GM23338 (cell line): Measurements from ENCODE around the gene MAZ. TPM values are rescaled to one million over a fixed set of nuclear protein-coding genes. Genes with fewer than 3 reads are reported as not detected.

Experiments used
- ATAC-seq: fragments of 200-7000 bp; cut with Tn5 transposase; 3 replicates; pipeline ENCODE4 v1.9.1; 2020
- DNase-seq: peaks from one replicate; pipeline ENCODE4 v3.0.0-alpha.2; 2015; ENCODE audit warnings: low spot score
- H2AFZ ChIP-seq: fragments of 200-600 bp; sonication (generic); 2 replicates; pipeline ENCODE4 v1.8.0; 2016; ENCODE audit warnings: antibody characterized with exemption, mild to moderate bottlenecking, moderate library complexity
- H3F3A ChIP-seq: fragments of 200-600 bp; sonication (generic); replicated peaks from 2 replicates; pipeline ENCODE4 v1.8.0; 2017; ENCODE audit warnings: antibody characterized with exemption, mixed run types, low read depth
- H3K27ac ChIP-seq: fragments of 200-600 bp; sonication (generic); 2 replicates; pipeline ENCODE4 v1.6.1; 2016; ENCODE audit warnings: low read depth
- H3K27me3 ChIP-seq: fragments of 200-600 bp; sonication (generic); 2 replicates; pipeline ENCODE4 v1.8.0; 2016; ENCODE audit warnings: mild to moderate bottlenecking, mixed run types, moderate library complexity; ENCODE audit not compliant: insufficient read depth
- H3K36me3 ChIP-seq: fragments of 200-600 bp; sonication (generic); 2 replicates; pipeline ENCODE4 v1.8.0; 2016; ENCODE audit warnings: mild to moderate bottlenecking; ENCODE audit not compliant: insufficient read depth
- H3K4me1 ChIP-seq: fragments of 200-600 bp; sonication (generic); 2 replicates; pipeline ENCODE4 v1.8.0; 2016; ENCODE audit warnings: mild to moderate bottlenecking, moderate library complexity; ENCODE audit not compliant: insufficient read depth
- H3K4me2 ChIP-seq: fragments of 200-600 bp; sonication (generic); 2 replicates; pipeline ENCODE4 v1.7.1; 2017; ENCODE audit warnings: mixed run types
- H3K4me3 ChIP-seq: fragments of 200-600 bp; sonication (generic); 2 replicates; pipeline ENCODE4 v1.6.1; 2016; ENCODE audit warnings: mixed run types
- H3K79me2 ChIP-seq: fragments of 200-600 bp; sonication (generic); replicated peaks from 2 replicates; pipeline ENCODE4 v1.8.0; 2017; ENCODE audit warnings: mild to moderate bottlenecking; ENCODE audit not compliant: insufficient read depth
- H3K9me2 ChIP-seq: fragments of 200-600 bp; sonication (generic); 2 replicates; pipeline ENCODE4 v1.8.0; 2017; ENCODE audit not compliant: insufficient read depth
- H4K20me1 ChIP-seq: fragments of 200-600 bp; sonication (generic); replicated peaks from 2 replicates; pipeline ENCODE4 v1.8.0; 2017; ENCODE audit warnings: mild to moderate bottlenecking; ENCODE audit not compliant: insufficient read depth
- H3K27ac Mint-ChIP-seq: 2 replicates; pipeline ENCODE4 v1.8.0; 2020; ENCODE audit warnings: inconsistent platforms, mild to moderate bottlenecking, moderate library complexity, mixed read lengths
- H3K27me3 Mint-ChIP-seq: 3 replicates; pipeline ENCODE4 v1.8.0; 2022; ENCODE audit warnings: low read depth, mild to moderate bottlenecking, moderate library complexity, mixed read lengths, inconsistent platforms; ENCODE audit not compliant: insufficient read depth, poor library complexity
- H3K36me3 Mint-ChIP-seq: 3 replicates; pipeline ENCODE4 v1.8.0; 2021; ENCODE audit warnings: low read depth, mild to moderate bottlenecking, inconsistent platforms, moderate library complexity, mixed read lengths
- H3K4me1 Mint-ChIP-seq: 3 replicates; pipeline ENCODE4 v1.8.0; 2020; ENCODE audit warnings: mild to moderate bottlenecking, inconsistent platforms, mixed read lengths
- H3K4me3 Mint-ChIP-seq: 3 replicates; pipeline ENCODE4 v1.8.0; 2021; ENCODE audit warnings: moderate library complexity, mild to moderate bottlenecking, inconsistent platforms, mixed read lengths
- H3K9me3 Mint-ChIP-seq: 3 replicates; pipeline ENCODE4 v1.8.0; 2020; ENCODE audit warnings: moderate library complexity, mild to moderate bottlenecking, inconsistent platforms, mixed read lengths
- CTCF ChIP-seq, 2 experiments: fragments of 200-600 bp in 1 of 2; sonication (generic) in 1 of 2; conservative IDR thresholded peaks; 2 replicates each; pipeline versions ENCODE4 v1.5.1 to v1.6.1; 2016 to 2017; ENCODE audit warnings: antibody characterized with exemption in 2 of 2, low read depth in 2 of 2, mild to moderate bottlenecking in 2 of 2, moderate library complexity in 1 of 2
- JUNB ChIP-seq: IDR thresholded peaks from one replicate; pipeline ENCODE4 v1.6.1; 2016; ENCODE audit warnings: antibody characterized with exemption; ENCODE audit not compliant: unreplicated experiment
- NANOG ChIP-seq: IDR thresholded peaks from 2 replicates; pipeline ENCODE4 v1.6.1; 2016; ENCODE audit warnings: antibody characterized with exemption, borderline replicate concordance
- POLR2AphosphoS5 ChIP-seq: IDR thresholded peaks from 2 replicates; pipeline ENCODE4 v1.6.1; 2016; ENCODE audit warnings: antibody characterized with exemption, low read depth
- REST ChIP-seq: IDR thresholded peaks from one replicate; pipeline ENCODE4 v1.6.1; 2018; ENCODE audit warnings: antibody characterized with exemption; ENCODE audit not compliant: unreplicated experiment
- STAT1 ChIP-seq: IDR thresholded peaks from one replicate; pipeline ENCODE4 v1.6.1; 2016; ENCODE audit warnings: antibody characterized with exemption; ENCODE audit not compliant: unreplicated experiment
- ZNF331 ChIP-seq: fragments of 250-450 bp; sonication (Bioruptor Pico); IDR thresholded peaks from 2 replicates; pipeline ENCODE4 v1.5.0; 2020; ENCODE audit warnings: low read depth, mild to moderate bottlenecking, moderate library complexity
- ZNF462 ChIP-seq: fragments of 250-450 bp; sonication (Bioruptor Pico); IDR thresholded peaks from 2 replicates; pipeline ENCODE4 v1.5.0; 2020; ENCODE audit warnings: mild to moderate bottlenecking, moderate library complexity
- polyA plus RNA-seq: library from polyadenylated mRNA; unstranded; fragments of >200 nt; fragmentation: Nextera tagmentation; extraction: Ambion mirVana; gene quantifications from 2 replicates; pipeline ENCODE4 v1.2.1, GENCODE V29; 2016
- total RNA-seq: library from RNA; depleted of rRNA; stranded (reverse); fragments of >200 nt; shearing (Covaris generic); gene quantifications from 2 replicates; pipeline ENCODE4 v1.2.3, GENCODE V29; 2014

The MAZ gene
- total and polyA plus RNA-seq, 2 experiments from 2014 or later: 155 to 270 TPM

- peaks cover 5% of the 10 kb centered on the region for H3K27me3 Mint-ChIP-seq
- no peaks in the 10 kb centered on the region for H3K27me3 ChIP-seq
- no peak for DNase-seq
- no peak for TF ChIP-seq CTCF (conservative IDR thresholded peaks at IDR 0.05; ENCODE audit: low read depth in 2 of 2)
- TF ChIP-seq ZNF331 (CRISPR knock-in tag): no peak
- TF ChIP-seq REST: no peak
- TF ChIP-seq STAT1: no peak
- TF ChIP-seq JUNB: no peak
- TF ChIP-seq NANOG: no peak
- TF ChIP-seq POLR2AphosphoS5: no peak
- no peak for TF ChIP-seq ZNF462 (CRISPR knock-in tag)
- H3K36me3 ChIP-seq: no peaks in the 10 kb centered on the region
- no peak overlapping the region for H3K4me3 Mint-ChIP-seq
- H3K4me1 ChIP-seq: no peaks in the 10 kb centered on the region
- no peaks in the 10 kb centered on the region for H3K4me1 Mint-ChIP-seq
- ATAC-seq: no peak
- no peaks in the 10 kb centered on the region for H3K9me3 Mint-ChIP-seq
- no peak overlapping the region for H2AFZ ChIP-seq
- no peak overlapping the region for H3K4me3 ChIP-seq
- no peak overlapping the region for H3K27ac ChIP-seq
- H3K4me2 ChIP-seq: no peak overlapping the region
- H3K79me2 ChIP-seq: no peaks in the 10 kb centered on the region
- no peak overlapping the region for H3K27ac Mint-ChIP-seq
- H4K20me1 ChIP-seq: no peaks in the 10 kb centered on the region
- no peaks in the 10 kb centered on the region for H3F3A ChIP-seq
- H3K36me3 Mint-ChIP-seq: no peaks in the 10 kb centered on the region
- H3K9me2 ChIP-seq: no peaks in the 10 kb centered on the region
Observed at GRCh38 chr16:29766571-29766970, 39.8 kb upstream of the MAZ start.
